Dedifferentiated amniotic fluid mesenchymal stem cell (primary cell): ENCODE results near the gene YTHDF1.

Source experiments
- DNase-seq: peaks from one replicate; pipeline ENCODE4 v3.0.0-alpha.2; 2016; ENCODE audit errors: extremely low spot score

Gene YTHDF1

DNA sequence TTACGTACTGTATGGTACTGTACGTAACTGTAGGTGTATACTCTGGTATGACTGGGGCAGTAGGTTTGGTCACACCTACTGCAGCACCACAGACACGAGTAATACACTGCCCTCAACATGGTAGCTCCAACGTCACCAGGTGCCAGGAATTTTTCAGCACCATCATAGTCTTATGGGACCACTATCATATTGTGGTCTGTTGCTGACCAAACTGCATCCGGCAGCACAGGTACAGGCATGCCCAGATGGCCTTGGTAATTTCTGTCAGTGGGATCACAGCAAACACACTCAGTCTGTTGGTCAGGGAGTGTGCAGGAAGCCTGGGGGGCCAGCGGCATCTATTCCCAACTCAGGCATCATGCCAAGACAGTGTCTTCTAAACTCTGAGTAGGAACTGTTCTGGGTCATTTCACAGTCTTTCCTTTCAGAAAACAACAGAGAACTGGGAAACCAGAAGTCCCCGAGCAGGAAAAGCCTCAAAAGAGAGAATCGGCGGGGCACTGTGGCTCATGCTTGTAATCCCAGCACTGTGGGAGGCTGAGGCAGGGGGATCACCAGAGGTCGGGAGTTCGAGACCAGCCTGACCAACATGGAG lies 5.8 kb downstream of the YTHDF1 start:
- DNase-seq: no peak

DNA sequence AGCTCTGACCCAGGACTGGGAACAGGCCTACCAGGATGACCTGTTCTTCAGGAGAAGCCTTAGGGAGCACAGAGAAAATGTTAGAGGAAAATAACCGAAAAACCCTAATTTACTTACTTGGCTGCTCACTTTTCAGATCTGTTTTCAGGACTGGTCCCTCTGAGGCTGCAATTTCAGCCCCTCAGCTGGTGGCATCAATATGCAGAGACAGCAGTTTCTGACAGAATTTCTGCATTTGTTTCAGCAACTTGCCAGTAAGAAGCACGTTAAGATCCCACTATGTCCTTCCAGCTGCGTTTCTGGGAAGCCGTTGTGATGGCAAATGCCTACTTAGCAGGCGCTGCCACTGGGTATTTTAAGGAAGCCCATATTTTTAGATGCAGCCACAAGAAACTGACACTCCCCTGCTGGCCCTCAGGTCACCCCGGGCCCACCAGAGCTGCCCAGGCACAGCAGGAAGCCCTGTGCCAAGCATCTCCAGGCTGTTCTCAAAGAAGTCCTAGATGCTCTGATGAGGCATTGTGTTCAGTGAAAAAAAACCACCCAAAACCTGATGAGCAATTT lies 7.5 kb downstream of the YTHDF1 start:
- DNase-seq: no peak

DNA sequence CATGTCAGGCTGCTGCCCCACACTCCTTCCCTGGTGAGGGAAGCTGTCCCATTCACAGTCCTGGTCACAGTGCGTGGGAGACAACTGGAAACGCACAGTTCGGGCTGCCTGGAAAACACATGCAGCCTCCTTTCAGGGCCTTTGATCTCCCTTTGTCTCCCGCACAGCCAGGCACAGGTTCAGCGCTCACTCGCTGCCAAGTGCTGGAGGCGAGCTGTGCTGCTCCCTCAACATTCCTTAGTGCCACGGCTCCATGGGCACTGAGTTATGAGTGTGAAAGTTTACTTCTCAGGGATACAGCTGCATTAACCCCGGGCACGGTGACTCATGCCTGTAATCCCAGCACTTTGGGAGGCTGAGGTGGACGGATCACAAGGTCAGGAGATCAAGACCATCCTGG lies 9.1 kb downstream of the YTHDF1 start:
- no peak for DNase-seq

DNA sequence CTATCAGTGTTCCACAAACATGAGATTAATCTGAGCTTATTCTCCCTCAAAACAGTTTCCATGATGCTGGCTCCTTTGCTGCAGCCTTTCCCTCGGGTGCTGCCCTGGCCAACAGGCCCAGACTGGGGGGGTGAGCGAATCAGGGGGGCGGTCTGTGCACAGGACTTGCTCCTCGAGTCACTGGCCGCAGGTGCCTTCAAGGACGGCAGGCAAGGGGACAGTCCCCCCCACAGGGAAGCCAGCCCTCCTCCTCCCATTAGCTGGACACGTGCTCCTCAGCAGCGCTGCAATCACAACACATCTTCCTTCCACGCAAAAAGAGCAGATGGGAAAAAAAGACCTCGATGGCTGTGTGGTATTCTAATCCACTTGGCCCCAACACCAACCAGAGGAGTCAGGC lies 10.0 kb downstream of the YTHDF1 start:
- DNase-seq: no peak

DNA sequence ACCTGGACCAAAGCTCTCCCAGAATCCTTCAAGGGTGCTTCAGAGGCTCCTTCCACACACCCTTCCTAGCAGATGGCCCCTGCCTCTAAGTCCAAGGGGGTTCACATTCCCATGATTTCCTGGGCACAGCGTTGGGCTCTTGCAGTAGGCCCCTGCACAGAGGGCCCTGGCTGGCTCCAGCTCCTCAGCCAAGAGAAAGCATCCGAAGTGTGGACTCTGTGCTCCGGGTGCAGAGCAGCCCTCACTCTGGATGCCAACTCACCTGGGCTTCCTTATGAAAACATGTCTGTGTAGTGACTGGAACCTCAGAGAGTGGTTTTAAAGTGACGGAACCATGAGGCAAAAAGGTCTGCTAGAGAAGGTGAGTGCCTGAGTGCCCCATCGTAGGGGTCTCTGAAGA lies 11.6 kb downstream of the YTHDF1 start:
- DNase-seq: no peak

DNA sequence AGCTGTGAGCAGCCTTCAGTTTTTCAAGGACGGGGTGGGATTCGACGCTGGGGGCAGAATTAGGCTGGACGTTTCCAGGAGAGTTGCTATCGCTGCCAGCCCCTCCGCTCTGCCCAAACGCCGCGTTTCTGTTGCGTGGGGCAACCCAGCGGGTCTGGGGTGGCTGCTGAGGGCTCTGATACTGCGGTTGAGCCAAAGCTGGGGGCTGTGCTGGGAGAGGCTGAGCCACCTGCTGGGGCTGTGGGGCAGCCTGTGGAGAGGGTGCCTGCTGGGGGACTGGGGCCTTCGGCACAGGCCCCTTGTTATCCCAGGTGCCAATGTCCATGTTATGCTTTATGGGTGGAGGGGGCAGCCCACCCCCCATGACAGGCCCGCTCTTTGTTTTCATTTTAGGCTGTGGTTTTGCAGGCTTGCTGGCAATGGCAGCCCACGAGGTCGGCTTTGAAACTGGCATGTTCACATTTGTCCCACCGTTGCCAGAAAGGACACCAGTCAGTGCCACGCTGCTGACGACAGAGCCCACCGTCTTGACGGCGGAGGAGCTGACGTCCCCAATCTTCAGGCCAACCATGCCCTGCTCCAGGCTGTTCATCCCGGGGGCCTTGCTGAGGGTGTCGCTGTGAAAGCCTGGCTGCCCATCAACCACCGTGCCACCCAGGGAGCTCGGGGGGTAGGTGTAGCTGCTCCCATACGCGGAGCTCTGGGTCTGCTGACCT lies 13.0 kb downstream of the YTHDF1 start:
- no peak for DNase-seq

DNA sequence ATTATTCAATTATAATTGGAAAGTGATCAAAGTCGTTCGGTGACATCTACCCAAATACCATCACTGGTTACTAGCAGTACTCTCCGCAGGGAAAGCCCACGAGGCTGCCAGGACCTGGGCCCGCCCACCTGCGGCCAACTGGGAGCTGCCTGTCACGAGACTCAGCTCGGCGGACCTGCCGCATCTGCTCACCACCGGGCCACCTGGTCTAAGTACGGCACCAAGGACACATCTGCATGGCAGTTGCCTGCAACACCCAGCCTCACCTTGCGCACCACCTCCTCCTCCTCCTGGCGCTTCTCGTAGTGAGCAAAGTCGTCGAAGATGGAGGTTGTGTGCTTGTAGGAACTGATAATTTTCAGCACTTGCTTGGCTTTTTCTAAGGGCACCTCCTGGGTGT lies 13.9 kb downstream of the YTHDF1 start:
- DNase-seq: no peak

DNA sequence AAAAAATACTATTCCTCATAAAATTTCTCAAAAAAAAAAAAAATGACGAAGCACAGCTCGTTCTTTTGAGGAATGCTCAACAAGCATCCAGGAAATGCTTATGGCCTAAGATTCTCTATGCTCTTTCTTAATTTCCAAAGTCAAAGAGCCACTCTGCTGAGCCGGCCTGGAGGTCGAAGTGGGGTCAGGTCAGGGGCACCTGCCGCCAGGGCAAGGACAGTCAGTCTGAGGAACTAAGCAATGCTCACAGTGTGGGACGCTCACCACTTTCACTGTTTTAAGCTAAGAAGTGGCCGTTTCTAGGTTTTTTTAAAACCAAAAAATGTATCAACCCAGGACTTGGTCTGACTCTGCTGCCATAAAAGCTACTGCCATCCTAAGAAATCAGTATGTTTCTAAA lies 17.3 kb downstream of the YTHDF1 start:
- no peak for DNase-seq

DNA sequence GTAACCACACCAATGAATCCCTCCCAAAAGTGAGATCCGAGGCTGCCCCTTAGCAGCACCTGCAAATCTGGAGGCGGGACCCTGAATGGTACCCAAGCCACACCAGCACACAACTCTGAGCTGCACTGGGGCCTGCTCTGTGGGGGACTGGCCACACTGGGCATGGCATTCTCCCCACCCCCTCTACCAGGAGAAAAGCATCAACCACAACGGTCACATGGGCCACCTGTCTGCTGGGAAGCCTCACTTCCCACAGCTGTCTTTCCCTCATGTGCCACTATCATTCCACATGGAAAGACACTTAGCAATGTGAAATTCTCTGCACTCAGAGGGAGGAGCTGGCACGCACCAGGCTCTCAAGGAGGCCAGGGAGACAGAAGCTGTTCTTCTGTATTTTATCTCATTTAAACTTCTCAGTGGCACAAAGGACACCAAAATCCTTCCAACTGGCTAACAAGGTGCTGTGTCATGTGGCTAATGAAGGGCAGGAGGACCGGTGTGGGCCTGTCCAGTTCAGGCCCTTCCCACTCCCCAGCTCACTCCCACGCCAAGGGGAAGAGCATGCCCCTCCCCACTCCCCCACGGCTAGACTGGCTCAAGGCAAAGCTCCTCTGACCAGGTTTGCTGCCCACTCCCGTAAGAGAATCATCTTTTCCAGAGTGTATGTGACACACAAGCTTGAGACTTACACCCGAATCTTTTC lies 19.0 kb downstream of the YTHDF1 start:
- DNase-seq: no peak

DNA sequence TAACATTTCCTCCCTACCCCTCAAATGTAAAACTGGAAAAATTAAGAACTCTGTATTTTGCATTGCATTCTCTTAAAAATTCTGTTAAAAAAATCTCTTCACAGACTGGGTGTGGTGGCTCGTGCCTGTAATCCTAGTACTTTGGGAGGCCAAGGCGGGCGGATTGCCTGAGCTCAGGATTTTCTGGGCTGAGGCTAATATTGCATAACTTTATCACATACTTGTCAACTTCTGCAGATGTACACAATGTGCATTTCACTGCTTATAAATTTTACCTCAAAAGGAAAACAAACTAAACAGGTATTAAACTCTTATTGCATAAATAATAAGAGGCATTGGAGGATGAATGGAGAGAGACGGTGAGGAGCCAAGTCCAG lies 21.1 kb downstream of the YTHDF1 start:
- no peak for DNase-seq

DNA sequence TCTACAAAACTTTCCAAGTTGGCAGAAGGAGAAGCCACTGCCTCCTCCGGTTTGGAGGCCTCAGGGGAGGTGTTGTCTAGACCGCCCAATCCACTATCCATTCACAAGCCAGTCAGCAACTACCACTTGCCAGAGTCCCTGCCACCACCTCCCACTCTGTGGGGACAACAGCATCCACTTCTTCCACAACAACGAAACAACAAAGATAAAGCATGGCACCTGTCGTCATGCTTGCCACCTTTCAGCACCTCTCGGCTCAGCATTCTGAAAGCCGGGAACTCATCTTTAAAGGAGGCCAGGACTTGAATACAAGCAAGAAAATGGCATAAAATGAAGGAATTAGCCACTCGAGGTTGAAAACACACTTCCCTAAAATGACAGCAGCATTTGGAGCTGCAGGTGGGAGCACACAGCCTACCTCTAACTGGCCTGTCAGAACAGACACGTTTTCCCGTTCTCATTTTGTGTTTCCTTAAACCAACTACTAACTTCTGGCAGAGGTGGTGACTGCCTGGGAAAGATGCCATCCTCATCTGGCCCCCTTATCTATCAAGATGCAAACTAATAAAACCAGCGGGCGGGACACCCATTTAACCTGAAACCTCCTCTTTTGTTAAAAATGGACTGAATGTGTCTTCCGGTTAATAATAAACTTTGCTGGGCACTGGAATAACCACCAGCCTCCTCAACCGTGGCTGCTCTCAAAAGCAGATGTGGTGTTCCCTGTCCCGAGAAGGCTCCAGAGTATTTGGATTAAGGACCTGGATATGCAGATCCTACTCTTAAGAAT lies 21.7 kb downstream of the YTHDF1 start:
- no peak for DNase-seq

DNA sequence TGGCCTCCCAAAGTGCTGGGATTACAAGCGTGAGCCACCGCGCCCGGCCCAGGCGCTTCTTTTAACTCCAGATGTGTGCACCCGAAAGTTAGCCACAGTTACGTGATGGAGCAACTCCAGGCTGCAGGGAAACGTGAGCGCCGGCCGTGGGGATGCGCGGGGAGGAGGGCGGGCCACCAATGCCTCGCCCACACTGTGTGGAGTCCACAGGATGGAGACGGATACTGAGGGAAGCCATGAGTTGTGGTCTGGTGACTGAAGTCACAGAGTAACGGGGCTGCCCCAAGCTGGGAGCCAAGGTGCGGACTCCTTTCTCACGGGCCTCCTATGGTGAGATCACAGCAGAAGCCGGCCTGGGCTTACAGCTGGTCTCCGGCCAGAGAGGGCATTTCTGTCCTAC lies 23.2 kb downstream of the YTHDF1 start:
- DNase-seq: no peak

DNA sequence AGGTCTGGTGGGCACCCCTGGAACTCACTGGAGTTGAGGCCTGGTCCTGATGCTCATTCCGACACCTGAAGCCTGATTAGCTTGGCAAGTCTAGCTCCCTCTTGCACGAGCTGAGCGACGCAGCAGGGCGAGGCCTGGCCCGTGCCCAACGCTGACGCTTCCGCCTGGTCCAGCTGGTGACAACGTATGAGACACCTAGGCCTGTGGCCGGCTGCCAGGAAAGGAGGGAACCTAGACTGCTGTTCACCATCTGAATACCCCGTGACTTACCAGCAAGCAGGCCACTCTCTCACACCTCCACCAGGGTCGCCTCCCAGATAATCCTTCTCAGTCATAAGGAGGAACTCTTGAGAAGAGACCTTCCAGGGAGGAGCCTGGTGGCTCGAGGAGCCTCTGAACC lies 24.5 kb downstream of the YTHDF1 start:
- no peak for DNase-seq

DNA sequence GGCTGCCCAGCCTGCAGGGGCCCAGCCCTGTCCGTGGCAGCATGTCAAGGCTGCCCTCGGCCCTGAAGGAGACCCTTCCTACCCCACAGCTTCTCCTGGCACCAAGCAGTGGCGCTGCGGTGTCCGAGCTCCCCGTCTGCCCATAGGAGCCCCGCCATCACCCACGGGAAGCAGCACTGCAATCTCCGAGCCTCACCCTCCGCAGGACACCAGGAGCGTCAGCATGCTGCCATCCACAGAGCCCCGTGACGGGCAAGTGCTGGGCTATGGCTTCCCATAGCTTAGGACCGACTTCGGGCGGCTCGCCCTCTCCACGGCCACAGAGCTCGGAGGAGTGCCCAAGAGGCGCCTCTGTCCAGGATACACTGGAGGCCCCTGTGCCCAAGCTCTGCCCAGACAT lies 25.1 kb downstream of the YTHDF1 start:
- no peak for DNase-seq

DNA sequence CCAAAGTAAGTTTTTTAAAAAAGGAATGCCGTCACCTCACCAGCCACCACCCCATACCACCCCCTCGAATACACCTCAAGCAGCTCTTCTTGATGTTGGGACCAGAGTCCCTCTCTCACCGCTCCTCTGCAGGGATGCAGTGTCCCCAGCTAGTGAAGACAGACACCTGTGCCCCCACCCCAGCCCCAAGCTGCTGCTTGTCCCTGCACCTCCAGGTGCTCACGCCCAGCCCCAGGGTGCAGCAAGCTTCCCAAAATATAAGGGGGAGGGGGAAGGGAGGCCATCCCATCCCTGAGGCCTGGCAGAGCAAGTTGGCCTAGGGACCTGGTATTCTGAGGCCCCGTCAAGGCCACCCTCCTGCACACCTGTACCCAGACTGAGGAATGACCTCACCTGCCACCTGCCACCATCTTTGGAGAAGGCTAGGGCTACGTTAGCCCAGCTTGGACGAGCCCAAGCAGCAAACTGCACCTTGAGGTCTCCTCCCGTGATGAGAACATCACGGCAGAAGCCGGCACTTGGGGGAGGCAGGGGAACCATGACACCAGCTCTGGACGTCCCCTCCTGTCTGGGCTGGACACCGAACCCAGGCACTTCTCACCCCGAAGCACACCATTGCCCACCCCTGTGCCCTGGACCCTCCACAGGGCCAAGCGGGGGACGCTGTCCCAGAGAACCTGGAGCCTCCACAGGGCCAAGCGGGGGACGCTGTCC lies 25.9 kb downstream of the YTHDF1 start:
- DNase-seq: no peak

DNA sequence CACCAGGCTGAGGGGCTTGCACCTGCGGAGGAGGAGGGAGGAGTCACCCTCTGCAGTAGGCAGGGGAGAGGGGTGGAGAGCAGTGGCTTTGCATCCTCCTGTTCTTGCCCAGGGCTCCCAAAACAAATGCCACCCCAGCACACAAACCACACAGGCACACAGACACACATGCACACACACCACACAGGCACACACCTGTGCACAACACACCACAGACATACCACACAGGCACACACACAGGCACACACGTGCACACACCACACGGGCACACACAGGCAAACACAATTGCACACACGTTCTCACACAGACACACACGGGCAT lies 26.6 kb downstream of the YTHDF1 start:
- no peak for DNase-seq

DNA sequence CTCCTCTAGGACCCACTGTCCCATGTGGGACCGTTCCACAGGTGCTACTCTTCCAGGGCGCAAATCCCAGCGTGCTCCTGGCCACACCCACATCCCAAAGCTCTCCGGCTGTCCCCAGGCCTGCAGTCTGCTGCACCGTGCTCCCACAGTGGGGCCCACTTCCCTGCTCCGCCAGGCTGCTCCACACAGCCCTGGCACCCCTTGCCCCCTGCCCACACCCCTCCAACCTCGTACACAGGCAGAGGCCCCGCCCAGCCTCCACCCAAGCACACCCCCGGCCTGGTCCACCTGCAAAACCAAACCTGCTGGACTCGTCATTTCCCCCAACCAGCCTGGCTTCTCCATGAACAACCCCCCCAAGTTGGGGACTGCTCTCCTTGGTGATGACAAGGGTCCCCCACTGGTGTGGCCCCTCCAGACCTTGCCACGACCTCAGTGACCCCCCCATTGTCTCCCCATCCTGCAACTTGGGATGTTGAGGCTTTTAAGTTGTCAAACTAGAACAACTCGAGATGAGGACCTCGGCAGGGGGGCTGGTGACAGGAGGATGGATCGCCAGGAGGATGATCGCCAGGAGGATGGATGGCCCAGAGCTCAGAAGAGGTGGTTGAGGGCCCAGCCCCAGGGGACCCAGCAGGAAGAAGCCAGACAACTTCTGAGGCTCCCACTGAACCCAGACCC lies 27.1 kb downstream of the YTHDF1 start:
- no peak for DNase-seq

DNA sequence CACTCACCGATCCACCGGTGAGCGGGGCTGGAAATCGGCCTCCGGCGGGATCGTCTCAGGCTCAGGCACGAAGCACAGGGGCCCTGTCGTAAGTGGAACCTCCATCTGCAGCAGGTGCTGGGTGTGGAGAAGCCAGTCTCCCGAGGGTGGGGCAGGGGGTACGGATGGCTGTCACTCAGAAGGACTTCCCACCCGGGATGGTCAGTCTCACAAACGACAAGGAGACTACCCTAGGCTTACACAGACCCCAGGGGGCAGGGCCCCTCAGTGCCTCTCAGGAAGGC lies 27.8 kb downstream of the YTHDF1 start:
- DNase-seq: no peak

DNA sequence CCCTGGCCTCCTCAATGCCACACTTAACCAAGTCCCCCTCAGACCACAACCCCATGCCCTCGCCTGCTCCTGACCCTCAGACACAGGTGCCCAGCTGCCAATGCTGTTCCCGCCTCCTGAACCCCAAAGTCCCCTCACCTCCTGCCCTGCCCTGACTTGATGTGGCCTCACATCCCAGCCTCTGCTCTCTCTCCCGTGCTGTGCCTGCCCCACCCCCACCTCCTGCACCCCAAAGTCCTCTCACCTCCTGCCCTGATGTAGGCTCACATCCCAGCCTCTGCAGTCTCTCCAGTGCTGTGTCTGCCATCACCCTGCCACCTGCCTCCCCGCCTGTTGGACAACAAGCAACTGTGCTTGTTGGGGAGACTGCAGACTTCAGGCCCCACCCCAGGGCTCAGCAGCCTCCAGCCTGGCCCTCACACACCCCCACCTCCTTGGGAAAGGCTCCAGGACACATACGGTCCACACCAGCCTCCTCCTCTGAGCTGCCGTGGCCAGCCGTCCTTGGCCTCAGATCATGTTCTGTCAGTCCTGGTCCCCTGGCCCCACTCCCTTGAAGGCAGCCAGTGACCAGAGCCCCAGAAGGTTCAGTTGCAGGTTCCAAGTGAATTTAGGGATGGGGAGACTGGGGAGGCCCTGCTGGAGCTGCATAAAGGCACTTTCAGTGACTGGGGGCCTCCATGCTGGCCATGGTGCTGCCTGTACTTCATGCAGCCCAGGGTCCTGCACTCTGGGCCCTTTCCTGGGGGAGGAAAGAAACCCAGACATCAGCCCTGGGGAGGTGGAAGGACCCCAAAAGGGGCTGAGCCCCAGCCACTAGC lies 28.4 kb downstream of the YTHDF1 start:
- no peak for DNase-seq

DNA sequence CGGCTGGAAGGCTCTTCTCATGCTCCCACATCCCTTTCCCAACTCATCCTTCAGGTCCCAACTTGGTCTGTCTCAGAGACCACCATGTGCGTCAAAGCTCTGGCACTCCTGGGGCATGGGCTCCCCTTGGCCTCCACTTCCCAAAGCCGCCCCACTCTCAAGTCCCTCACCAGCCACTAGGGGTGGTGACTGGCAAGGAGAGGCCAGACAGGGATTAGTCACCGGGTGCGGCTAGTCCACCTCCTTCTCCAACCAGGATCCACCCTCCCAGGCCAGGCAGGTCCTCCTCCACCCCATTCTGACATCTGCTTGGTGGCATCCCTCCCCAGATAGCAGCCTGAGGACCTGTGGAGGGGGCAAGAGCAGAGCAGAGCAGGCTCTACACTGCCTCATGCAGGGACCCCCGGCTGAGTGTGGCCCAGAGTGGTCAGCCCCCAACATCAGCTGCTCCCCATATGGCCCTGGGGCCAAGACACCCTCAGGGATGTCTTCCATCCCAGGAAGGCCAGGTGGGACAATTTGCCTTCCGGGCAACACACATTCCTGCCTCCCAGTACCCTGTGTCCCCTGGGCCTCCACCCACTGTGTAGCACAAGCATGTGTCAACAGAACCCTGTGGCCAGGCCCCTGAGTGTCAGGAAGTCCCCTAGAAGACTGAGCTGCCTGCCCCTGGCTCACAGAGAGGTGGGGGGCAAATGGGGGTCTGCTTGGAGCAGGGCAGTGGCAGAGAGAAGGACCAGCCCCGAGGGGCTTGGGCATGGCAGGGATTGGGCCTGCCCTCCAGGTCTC lies 29.2 kb downstream of the YTHDF1 start:
- no peak for DNase-seq
